ENCODE measurements around the gene POLR3GL.

POLR3GL gene

GRCh38 chr1:145963265-145964019, 1.0 kb upstream of the POLR3GL start:
- peak overlapping the region; percentile 73 for H3K27ac ChIP-seq
- no peak for TF ChIP-seq CTCF (conservative IDR thresholded peaks at IDR 0.05)

- H3K27ac ChIP-seq = peak overlapping the region; percentile 73
- no peak for TF ChIP-seq CTCF (conservative IDR thresholded peaks at IDR 0.05)
Measured at GRCh38 chr1:145965119-145965744, 742 bp downstream of the POLR3GL start.

GRCh38 chr1:145967288-145967687, 2.8 kb downstream of the POLR3GL start:
- no peak overlapping the region for H3K27ac ChIP-seq
- TF ChIP-seq CTCF (conservative IDR thresholded peaks at IDR 0.05) = no peak

GRCh38 chr1:145972580-145972979, 8.1 kb downstream of the POLR3GL start:
- H3K27ac ChIP-seq = no peak overlapping the region
- no peak for TF ChIP-seq CTCF (conservative IDR thresholded peaks at IDR 0.05)

GRCh38 chr1:145974721-145975120, 10.2 kb downstream of the POLR3GL start:
- no peak for TF ChIP-seq CTCF (conservative IDR thresholded peaks at IDR 0.05)

GRCh38 chr1:145975216-145975615, 10.7 kb downstream of the POLR3GL start:
- H3K27ac ChIP-seq = no peak overlapping the region

More at GRCh38 chr1:145974721-145975120, 10.2 kb downstream of the POLR3GL start:
- no peak overlapping the region for H3K27ac ChIP-seq

More at GRCh38 chr1:145975216-145975615, 10.7 kb downstream of the POLR3GL start:
- TF ChIP-seq CTCF (conservative IDR thresholded peaks at IDR 0.05) = no peak

Measured in VCaP (cell line).